Activated B cell treated with CpG ODN at 0.5 μM for 24 hours (primary cell): ENCODE results near the gene MARK3. TPM values are rescaled to one million over a fixed set of nuclear protein-coding genes. Genes with fewer than 3 reads are reported as not detected.

Experiments used
- ATAC-seq: fragments of 200-7000 bp; cut with Tn5 transposase; one replicate; pipeline ENCODE4 v1.10.0; 2021; ENCODE audit warnings: low read depth, mild to moderate bottlenecking, moderate library complexity
- CTCF ChIA-PET: fragments of 350-600 bp; sonication (Branson Sonifier 250); formaldehyde crosslinking; loops from one replicate; lab custom pipeline; 2021; ENCODE audit warnings: antibody characterized with exemption; lab: Charles Lee
- POLR2A ChIA-PET: fragments of 350-600 bp; sonication (Branson Sonifier 250); formaldehyde crosslinking; loops from one replicate; lab custom pipeline; 2021; ENCODE audit warnings: antibody characterized with exemption; lab: Charles Lee
- DNase-seq: peaks from one replicate; pipeline ENCODE4 v3.0.0; 2022
- H3K27ac Mint-ChIP-seq: one replicate; pipeline ENCODE4 v1.8.0; 2020; ENCODE audit warnings: mixed read lengths
- H3K27me3 Mint-ChIP-seq: one replicate; pipeline ENCODE4 v1.8.0; 2021; ENCODE audit warnings: mixed read lengths
- H3K36me3 Mint-ChIP-seq: one replicate; pipeline ENCODE4 v1.8.0; 2021; ENCODE audit warnings: low read depth, mixed read lengths
- H3K4me1 Mint-ChIP-seq: one replicate; pipeline ENCODE4 v1.8.0; 2021; ENCODE audit warnings: mixed read lengths
- H3K4me3 Mint-ChIP-seq: one replicate; pipeline ENCODE4 v1.8.0; 2020; ENCODE audit warnings: mild to moderate bottlenecking, mixed read lengths
- H3K9me3 Mint-ChIP-seq: one replicate; pipeline ENCODE4 v1.8.0; 2020; ENCODE audit warnings: mixed read lengths
- intact Hi-C: fragments of 100-400 bp; cut with micrococcal nuclease; formaldehyde crosslinking; loops from one replicate; pipeline ENCODE4 v1.15.1; 2024
- total RNA-seq: library from RNA; stranded (reverse); gene quantifications from 2 replicates; pipeline ENCODE4 v1.2.3, GENCODE V29; 2022
- TF ChIP-seq, protein P1 (sequence below): fragments of 200-600 bp; IDR thresholded peaks from one replicate; pipeline ENCODE4 v1.8.0; 2022; ENCODE audit warnings: antibody characterized with exemption, mild to moderate bottlenecking

Gene MARK3
- total RNA-seq, 1 donor from 2014 or later, result 110 TPM

GRCh38 chr14:103404032-103404918 lies 19.1 kb downstream of the MARK3 start:
- CTCF ChIA-PET, result interaction anchor here (1.5 kb wide), 1 partner anchor 13 kb away, joined by 4 read pairs; no protein-coding TSS in a partner anchor
- peaks cover 33% of the 10 kb centered on the region for H3K36me3 Mint-ChIP-seq
- POLR2A ChIA-PET, result interaction anchor here (0.8 kb wide), 1 partner anchor 14 kb away, joined by 3 read pairs; no protein-coding TSS in a partner anchor
- peak overlapping the region; percentile 44 for H3K27ac Mint-ChIP-seq
- ATAC-seq (no peak), DNase-seq (no peak)
- no peaks in the 10 kb centered on the region for H3K9me3 Mint-ChIP-seq
- H3K4me1 Mint-ChIP-seq, result peaks cover 50% of the 10 kb centered on the region
- intact Hi-C loops, result no loop called here
- H3K4me3 Mint-ChIP-seq, result no peak overlapping the region
- TF ChIP-seq, protein P1, sequence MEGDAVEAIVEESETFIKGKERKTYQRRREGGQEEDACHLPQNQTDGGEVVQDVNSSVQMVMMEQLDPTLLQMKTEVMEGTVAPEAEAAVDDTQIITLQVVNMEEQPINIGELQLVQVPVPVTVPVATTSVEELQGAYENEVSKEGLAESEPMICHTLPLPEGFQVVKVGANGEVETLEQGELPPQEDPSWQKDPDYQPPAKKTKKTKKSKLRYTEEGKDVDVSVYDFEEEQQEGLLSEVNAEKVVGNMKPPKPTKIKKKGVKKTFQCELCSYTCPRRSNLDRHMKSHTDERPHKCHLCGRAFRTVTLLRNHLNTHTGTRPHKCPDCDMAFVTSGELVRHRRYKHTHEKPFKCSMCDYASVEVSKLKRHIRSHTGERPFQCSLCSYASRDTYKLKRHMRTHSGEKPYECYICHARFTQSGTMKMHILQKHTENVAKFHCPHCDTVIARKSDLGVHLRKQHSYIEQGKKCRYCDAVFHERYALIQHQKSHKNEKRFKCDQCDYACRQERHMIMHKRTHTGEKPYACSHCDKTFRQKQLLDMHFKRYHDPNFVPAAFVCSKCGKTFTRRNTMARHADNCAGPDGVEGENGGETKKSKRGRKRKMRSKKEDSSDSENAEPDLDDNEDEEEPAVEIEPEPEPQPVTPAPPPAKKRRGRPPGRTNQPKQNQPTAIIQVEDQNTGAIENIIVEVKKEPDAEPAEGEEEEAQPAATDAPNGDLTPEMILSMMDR, result no peak
- H3K27me3 Mint-ChIP-seq, result no peaks in the 10 kb centered on the region

DNA sequence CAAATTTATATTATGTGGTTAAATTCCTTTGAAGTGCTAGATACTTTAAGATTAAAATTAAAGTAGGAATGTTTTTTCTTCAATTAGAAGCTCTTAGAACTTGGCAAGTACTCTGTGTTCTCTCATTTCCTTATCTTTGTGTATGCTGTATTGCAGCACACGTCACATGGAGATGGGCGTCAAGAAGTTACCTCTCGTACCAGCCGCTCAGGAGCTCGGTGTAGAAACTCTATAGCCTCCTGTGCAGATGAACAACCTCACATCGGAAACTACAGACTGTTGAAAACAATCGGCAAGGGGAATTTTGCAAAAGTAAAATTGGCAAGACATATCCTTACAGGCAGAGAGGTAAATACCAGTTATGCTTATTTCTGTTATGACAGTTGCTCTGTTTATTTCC lies 19.7 kb downstream of the MARK3 start:
- Mint-ChIP-seq H3K4me3 (no peak overlapping the region), H3K9me3 (no peaks in the 10 kb centered on the region), H3K27me3 (no peaks in the 10 kb centered on the region), H3K4me1 (peaks cover 46% of the 10 kb centered on the region), H3K27ac (no peak overlapping the region), H3K36me3 (peaks cover 36% of the 10 kb centered on the region)
- ChIA-PET CTCF (no interaction called here), POLR2A (interaction anchor here (0.8 kb wide), 1 partner anchor 13 kb away, joined by 3 read pairs; no protein-coding TSS in a partner anchor)
- DNase-seq (no peak), ATAC-seq (no peak)
- TF ChIP-seq, protein P1, result no peak
- intact Hi-C loops, result no loop called here

DNA sequence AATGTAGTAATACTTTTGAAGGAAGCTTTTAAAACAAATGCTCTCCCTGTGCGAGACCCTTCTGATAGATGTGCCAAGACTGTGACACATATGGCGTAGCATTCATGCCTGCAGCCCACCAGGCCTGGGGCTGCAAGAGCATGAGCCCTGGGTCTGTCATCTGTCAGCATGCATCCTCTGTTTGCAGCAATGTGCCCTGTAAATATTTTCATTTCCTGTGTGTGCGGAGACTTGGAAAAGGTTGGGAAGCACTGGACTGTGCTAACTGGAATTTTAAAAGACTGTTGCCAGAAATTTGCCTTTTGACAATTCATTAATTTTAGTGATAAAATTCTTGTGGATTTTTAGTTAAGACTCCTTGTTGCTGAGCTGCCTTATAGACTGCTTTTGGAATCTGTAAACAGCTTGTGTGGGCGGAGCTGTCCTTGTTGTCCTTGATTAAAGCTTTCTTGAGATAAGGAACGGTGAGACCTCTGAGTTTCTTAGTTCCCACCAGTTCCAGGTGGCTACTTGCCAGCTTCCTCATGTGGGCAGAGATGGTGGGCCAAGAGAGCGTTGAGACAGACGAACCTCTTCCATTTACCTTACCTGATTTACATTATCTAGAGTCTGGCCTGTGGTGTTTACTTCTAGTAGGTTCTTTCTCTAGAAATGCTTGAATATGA lies 23.4 kb downstream of the MARK3 start:
- peaks cover 16% of the 10 kb centered on the region for H3K4me1 Mint-ChIP-seq
- no peak overlapping the region for H3K27ac Mint-ChIP-seq
- ChIA-PET CTCF (no interaction called here), POLR2A (no interaction called here)
- peaks cover 58% of the 10 kb centered on the region for H3K36me3 Mint-ChIP-seq
- no peaks in the 10 kb centered on the region for H3K27me3 Mint-ChIP-seq
- no peak for DNase-seq
- H3K9me3 Mint-ChIP-seq, result no peaks in the 10 kb centered on the region
- no peak for ATAC-seq
- TF ChIP-seq, protein P1, result no peak
- H3K4me3 Mint-ChIP-seq, result no peak overlapping the region
- intact Hi-C loops, result no loop called here

DNA sequence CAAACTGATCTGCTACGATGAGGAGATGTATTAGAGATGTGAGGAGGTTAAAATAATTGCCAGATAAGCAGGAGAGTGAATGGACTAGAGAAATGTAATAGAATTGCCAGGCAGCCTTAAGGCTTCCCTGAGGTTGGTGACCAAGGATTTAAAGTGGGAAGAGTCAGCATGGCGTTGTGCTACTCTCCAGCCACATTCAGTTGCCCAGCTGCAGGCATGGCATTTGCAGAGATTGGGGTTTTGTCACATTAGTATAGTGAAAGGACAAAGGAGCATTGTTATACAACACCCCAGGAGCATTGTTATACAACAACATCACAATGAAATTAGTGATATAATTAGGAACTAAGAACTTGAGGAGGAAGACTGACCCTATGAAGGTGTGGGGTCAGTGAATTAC lies 31.7 kb downstream of the MARK3 start:
- Mint-ChIP-seq H3K9me3 (no peaks in the 10 kb centered on the region), H3K36me3 (peaks cover 50% of the 10 kb centered on the region), H3K27ac (no peak overlapping the region), H3K4me3 (no peak overlapping the region), H3K4me1 (peaks cover 24% of the 10 kb centered on the region), H3K27me3 (no peaks in the 10 kb centered on the region)
- POLR2A ChIA-PET, result no interaction called here
- CTCF ChIA-PET, result no interaction called here
- TF ChIP-seq, protein P1, result no peak
- no peak for ATAC-seq
- DNase-seq, result no peak
- intact Hi-C loops, result no loop called here

- Mint-ChIP-seq H3K4me3 (no peak overlapping the region), H3K9me3 (no peaks in the 10 kb centered on the region), H3K27me3 (no peaks in the 10 kb centered on the region), H3K27ac (no peak overlapping the region), H3K4me1 (peaks cover 32% of the 10 kb centered on the region), H3K36me3 (peaks cover 49% of the 10 kb centered on the region)
- intact Hi-C loops, result no loop called here
- DNase-seq (no peak), ATAC-seq (no peak)
- TF ChIP-seq, protein P1, result no peak
- ChIA-PET POLR2A (interaction anchor here (0.5 to 1.0 kb wide), 5 partner anchors 10 to 39 kb away, joined by 3 to 5 read pairs (median 4); no protein-coding TSS in a partner anchor), CTCF (no interaction called here)
Measured at GRCh38 chr14:103418481-103418818, 33.2 kb downstream of the MARK3 start.
